HCT116 (cell line): ENCODE results near the gene MRM1. TPM values are rescaled to one million over a fixed set of nuclear protein-coding genes. Genes with fewer than 3 reads are reported as not detected.

Experiments used
- ATAC-seq: fragments of 200-7000 bp; cut with Tn5 transposase; 2 replicates; pipeline ENCODE4 v1.9.1; 2020; ENCODE audit warnings: mild to moderate bottlenecking, moderate library complexity
- BruUV-seq: library from RNA; stranded (reverse); fragments of 400-500 nt; replicated peaks from 2 replicates; lab custom pipeline; 2021; lab: Mats Ljungman, UMichigan
- CTCF ChIA-PET: fragments of 300-600 bp; sonication (Branson Sonifier 250); formaldehyde crosslinking; loops from one replicate; lab custom pipeline; 2021; ENCODE audit warnings: antibody characterized with exemption; lab: Charles Lee
- POLR2A ChIA-PET: fragments of 300-600, 350-600 bp; sonication (Branson Sonifier 250); formaldehyde crosslinking; loops from one replicate; lab custom pipeline; 2021; ENCODE audit warnings: antibody characterized with exemption; lab: Charles Lee
- RAD21 ChIA-PET, 2 experiments: fragments of 300-600 bp; sonication (Branson Sonifier 250); formaldehyde crosslinking; loops; one replicate each; lab custom pipeline; 2023; ENCODE audit warnings: low total read pairs in 2 of 2; ENCODE audit not compliant: uncharacterized antibody in 2 of 2, unreplicated experiment in 2 of 2, low non-redundant PET in 1 of 2; lab: Charles Lee
- DNase-seq: peaks from one replicate; pipeline ENCODE4 v3.0.0-alpha.2; 2010; ENCODE audit warnings: low read depth, low spot score
- H2AFZ ChIP-seq: fragments of 200-600 bp; shearing (Covaris generic), sonication (generic); 2 replicates; pipeline ENCODE4 v1.6.1; 2017; ENCODE audit warnings: low read depth, mixed run types, mixed read lengths, antibody characterized with exemption, low read length; ENCODE audit not compliant: poor library complexity, severe bottlenecking
- H3K27ac ChIP-seq: 2 replicates; pipeline ENCODE4 v1.5.1; 2012; ENCODE audit warnings: low read depth, low read length
- H3K27me3 ChIP-seq: fragments of 200-600 bp; sonication (generic); 2 replicates; pipeline ENCODE4 v1.6.1; 2016; ENCODE audit warnings: mixed run types, low read length, mixed read lengths; ENCODE audit not compliant: insufficient read depth
- H3K36me3 ChIP-seq, 2 experiments: fragments of 200-500 bp in 1 of 2; fragments of 200-600 bp in 1 of 2; sonication (Bioruptor generic) in 1 of 2; sonication (generic) in 1 of 2; 2 replicates each; pipeline versions ENCODE4 v1.5.1 to v1.6.1; 2014 to 2016; ENCODE audit warnings: low read length in 2 of 2, inconsistent platforms in 1 of 2, mixed read lengths in 1 of 2, mixed run types in 1 of 2; ENCODE audit not compliant: insufficient read depth in 2 of 2, control insufficient read depth in 1 of 2
- H3K4me1 ChIP-seq, 2 experiments: fragments of 200-600 bp in 1 of 2; sonication (generic) in 1 of 2; 2 replicates each; pipeline versions ENCODE4 v1.5.1 to v1.6.1; 2012 to 2017; ENCODE audit warnings: low read length in 2 of 2, inconsistent platforms in 1 of 2, mild to moderate bottlenecking in 1 of 2, mixed read lengths in 1 of 2, mixed run types in 1 of 2, moderate library complexity in 1 of 2; ENCODE audit not compliant: insufficient read depth in 2 of 2, control insufficient read depth in 1 of 2
- H3K4me2 ChIP-seq: fragments of 200-600 bp; sonication (generic); 2 replicates; pipeline ENCODE4 v1.6.1; 2017; ENCODE audit warnings: mixed run types, low read length, mixed read lengths
- H3K4me3 ChIP-seq, 2 experiments: fragments of 200-600 bp in 1 of 2; sonication (generic) in 1 of 2; replicated peaks in 1 of 2; 2 replicates each; pipeline ENCODE4 v1.5.1; 2011 to 2016; ENCODE audit warnings: low read length in 2 of 2, control low read depth in 1 of 2, low read depth in 1 of 2, mild to moderate bottlenecking in 1 of 2, mixed read lengths in 1 of 2, mixed run types in 1 of 2
- H3K79me2 ChIP-seq: fragments of 200-600 bp; sonication (generic); 2 replicates; pipeline ENCODE4 v1.6.1; 2017; ENCODE audit warnings: mild to moderate bottlenecking, mixed run types, low read length, moderate library complexity, mixed read lengths; ENCODE audit not compliant: insufficient read depth
- H3K9ac ChIP-seq: fragments of 200-600 bp; sonication (generic); 2 replicates; pipeline ENCODE4 v1.6.1; 2016; ENCODE audit warnings: low read length, mixed read lengths
- H3K9me2 ChIP-seq: fragments of 200-600 bp; sonication (generic), shearing (Covaris generic); 2 replicates; pipeline ENCODE4 v1.6.1; 2017; ENCODE audit warnings: mixed run types, mild to moderate bottlenecking, moderate library complexity; ENCODE audit not compliant: insufficient read depth
- H3K9me3 ChIP-seq, 2 experiments: fragments of 200-500 bp in 1 of 2; fragments of 200-600 bp in 1 of 2; sonication (Bioruptor generic) in 1 of 2; sonication (generic) in 1 of 2; 2 replicates each; pipeline ENCODE4 v1.6.1; 2014 to 2017; ENCODE audit warnings: low read length in 2 of 2, mixed read lengths in 2 of 2, inconsistent platforms in 1 of 2, low read depth in 1 of 2, mild to moderate bottlenecking in 1 of 2, mixed run types in 1 of 2, moderate library complexity in 1 of 2; ENCODE audit not compliant: control insufficient read depth in 1 of 2, insufficient read depth in 1 of 2
- H4K20me1 ChIP-seq: fragments of 200-600 bp; sonication (generic), shearing (Covaris generic); 2 replicates; pipeline ENCODE4 v1.6.1; 2017; ENCODE audit warnings: mixed run types, mild to moderate bottlenecking, moderate library complexity; ENCODE audit not compliant: insufficient read depth
- CBX3 ChIP-seq: IDR thresholded peaks from 2 replicates; pipeline ENCODE4 v1.6.1; 2012; ENCODE audit warnings: low read depth
- CEBPB ChIP-seq: IDR thresholded peaks from 2 replicates; pipeline ENCODE4 v1.6.1; 2012; ENCODE audit warnings: low read depth
- CTCF ChIP-seq, 3 experiments: fragments of 200-600 bp in 1 of 3; sonication (generic) in 1 of 3; IDR thresholded peaks in 2 of 3; conservative IDR thresholded peaks in 1 of 3; 2 replicates each; pipeline ENCODE4 v1.5.1; 2012 to 2017; ENCODE audit warnings: low read depth in 2 of 3, low read length in 2 of 3, antibody characterized with exemption in 1 of 3, borderline replicate concordance in 1 of 3, control low read depth in 1 of 3, mild to moderate bottlenecking in 1 of 3, mixed read lengths in 1 of 3, mixed run types in 1 of 3, moderate library complexity in 1 of 3; ENCODE audit not compliant: insufficient read depth in 1 of 3
- ELF1 ChIP-seq: IDR thresholded peaks from 2 replicates; pipeline ENCODE4 v1.6.1; 2012; ENCODE audit warnings: low read depth, borderline replicate concordance
- EZH2 ChIP-seq: fragments of 200-600 bp; sonication (generic); IDR thresholded peaks from 2 replicates; pipeline ENCODE4 v1.6.1; 2017; ENCODE audit warnings: antibody characterized with exemption, mixed run types
- JUND ChIP-seq: IDR thresholded peaks from 2 replicates; pipeline ENCODE4 v1.6.1; 2012
- POLR2A ChIP-seq: IDR thresholded peaks from 2 replicates; pipeline ENCODE4 v1.7.0; 2011; ENCODE audit warnings: borderline replicate concordance; ENCODE audit not compliant: insufficient read depth, insufficient read length; ENCODE audit errors: extremely low read depth
- POLR2AphosphoS5 ChIP-seq: IDR thresholded peaks from 2 replicates; pipeline ENCODE4 v1.6.1; 2011; ENCODE audit warnings: mild to moderate bottlenecking, low read depth, low read length, moderate library complexity
- SIN3A ChIP-seq: IDR thresholded peaks from 2 replicates; pipeline ENCODE4 v1.6.1; 2012; ENCODE audit warnings: low read depth
- SRF ChIP-seq: IDR thresholded peaks from 2 replicates; pipeline ENCODE4 v1.6.1; 2012; ENCODE audit warnings: low read depth
- TCF7L2 ChIP-seq: IDR thresholded peaks from 2 replicates; pipeline ENCODE4 v1.7.0; 2011; ENCODE audit warnings: borderline replicate concordance, inconsistent platforms; ENCODE audit not compliant: insufficient read depth, insufficient read length; ENCODE audit errors: extremely low read depth
- YY1 ChIP-seq: IDR thresholded peaks from 2 replicates; pipeline ENCODE4 v1.6.1; 2011; ENCODE audit warnings: low read length, low read depth, moderate library complexity, mild to moderate bottlenecking; ENCODE audit not compliant: insufficient replicate concordance; ENCODE audit errors: extremely low read depth
- ZBTB33 ChIP-seq: IDR thresholded peaks from 2 replicates; pipeline ENCODE4 v1.6.1; 2011; ENCODE audit warnings: mild to moderate bottlenecking, low read length, moderate library complexity; ENCODE audit not compliant: insufficient replicate concordance; ENCODE audit errors: extremely low read depth
- ZFX ChIP-seq: fragments of 450-650 bp; IDR thresholded peaks from 2 replicates; pipeline ENCODE4 v1.6.1; 2017
- ZNF274 ChIP-seq: fragments of 200-500 bp; sonication (Bioruptor generic); IDR thresholded peaks from 2 replicates; pipeline ENCODE4 v1.6.1; 2014; ENCODE audit warnings: mild to moderate bottlenecking, low read depth, low read length, inconsistent platforms
- intact Hi-C: fragments of 100-400 bp; cut with micrococcal nuclease; formaldehyde crosslinking; loops from 2 replicates; pipeline ENCODE4 v1.10.0; 2022
- total RNA-seq: library from RNA; stranded (reverse); gene quantifications from one replicate; pipeline ENCODE4 v1.2.1, GENCODE V29; 2021; ENCODE audit not compliant: unreplicated experiment

The MRM1 gene
- total RNA-seq, 1 experiment from 2014 or later, result 14.5 TPM

DNA sequence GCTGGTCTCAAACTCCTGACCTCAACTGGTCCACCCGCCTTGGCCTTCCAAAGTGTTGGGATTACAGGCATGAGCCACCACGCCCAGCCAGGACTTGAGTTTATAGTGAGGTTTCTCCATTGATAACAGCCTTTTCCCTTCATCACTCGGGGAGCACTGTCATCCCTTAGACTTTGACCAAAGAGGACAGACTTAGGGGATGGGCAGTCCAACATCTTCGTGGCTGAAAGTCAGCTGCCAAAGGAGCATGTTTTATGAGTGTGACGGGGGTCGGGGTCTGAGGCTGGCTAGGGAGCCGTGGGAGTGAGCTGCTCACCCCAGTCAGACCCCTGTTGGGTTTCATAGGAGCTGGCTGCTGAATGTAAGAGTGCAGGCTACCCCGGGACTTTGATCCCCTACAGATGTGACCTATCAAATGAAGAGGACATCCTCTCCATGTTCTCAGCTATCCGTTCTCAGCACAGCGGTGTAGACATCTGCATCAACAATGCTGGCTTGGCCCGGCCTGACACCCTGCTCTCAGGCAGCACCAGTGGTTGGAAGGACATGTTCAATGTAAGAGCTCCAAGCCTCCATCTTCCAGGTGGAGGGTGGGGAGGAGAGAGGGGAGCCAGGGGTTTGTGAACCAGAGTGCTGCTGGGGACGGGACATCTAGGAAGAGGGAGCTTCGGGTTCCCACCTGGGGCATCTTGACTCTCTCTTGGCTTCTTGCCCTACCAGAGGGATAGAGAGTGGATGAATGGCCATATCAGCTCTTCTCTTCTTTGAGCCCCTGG, 6.6 kb upstream of the MRM1 start (continued):
- TF ChIP-seq TCF7L2 (no peak), YY1 (no peak), POLR2A (no peak), CBX3 (no peak), SIN3A (no peak), JUND (no peak), POLR2AphosphoS5 (no peak), ZNF274 (no peak), CEBPB (no peak), ELF1 (no peak), ZBTB33 (no peak)

DNA sequence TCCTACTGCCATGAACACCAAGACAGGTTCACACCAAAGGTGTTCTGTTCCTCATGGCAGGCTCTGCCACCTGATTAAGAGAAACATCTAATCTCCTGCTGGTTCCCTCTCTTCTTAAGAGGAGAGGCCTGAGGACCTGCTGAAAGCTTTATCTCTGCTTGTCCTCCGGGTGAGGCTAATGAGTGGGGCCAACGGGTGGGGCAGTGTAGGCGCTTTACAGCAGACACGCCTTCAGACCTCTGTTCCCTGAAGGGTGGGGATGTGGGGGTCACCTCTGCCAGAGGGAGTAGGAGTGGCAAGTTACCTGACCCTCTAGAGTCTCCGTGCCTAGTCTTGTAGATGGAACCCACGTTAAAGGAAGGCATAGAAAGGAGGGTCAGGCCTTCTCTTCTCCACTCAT, 4.2 kb upstream of the MRM1 start:
- Histone ChIP-seq H3K27ac (no peak overlapping the region), H3K4me2 (no peak overlapping the region), H4K20me1 (no peaks in the 10 kb centered on the region), H3K27me3 (no peaks in the 10 kb centered on the region), H3K36me3 (peaks cover 0 to 14% of the 10 kb centered on the region in 2 experiments; a peak in 2 of 4 replicates), H3K9ac (no peak overlapping the region), H3K79me2 (peaks cover 33% of the 10 kb centered on the region), H3K4me3 (no peak overlapping the region), H3K4me1 (peaks cover 12 to 27% of the 10 kb centered on the region in 2 experiments), H2AFZ (no peak overlapping the region), H3K9me3 (no peaks in the 10 kb centered on the region), H3K9me2 (no peaks in the 10 kb centered on the region)
- ChIA-PET POLR2A (no interaction called here), CTCF (no interaction called here), RAD21 (no interaction called here)
- intact Hi-C loops, result no loop called here
- DNase-seq, result no peak
- no TSS peak for BruUV-seq
- no peak for ATAC-seq
- no peak for TF ChIP-seq POLR2AphosphoS5
- no peak for TF ChIP-seq ZBTB33
- TF ChIP-seq TCF7L2, result no peak
- TF ChIP-seq SIN3A, result no peak
- TF ChIP-seq CBX3, result no peak
- TF ChIP-seq POLR2A, result no peak
- TF ChIP-seq ZFX, result no peak
- TF ChIP-seq CTCF (IDR thresholded peaks at IDR 0.05 in 2 of 3, conservative IDR thresholded peaks at IDR 0.05 in 1 of 3; ENCODE audit: borderline replicate concordance in 1 of 3, insufficient read depth in 1 of 3, low read depth in 2 of 3, low read length in 2 of 3), result no peak
- no peak for TF ChIP-seq JUND
- TF ChIP-seq EZH2, result no peak
- TF ChIP-seq SRF, result no peak
